Measurements from ENCODE around the gene CHPF2. TPM values are rescaled to one million over a fixed set of nuclear protein-coding genes. Genes with fewer than 3 reads are reported as not detected.

CHPF2 gene
- total RNA-seq, 1 donor: 83.2 TPM

DNA sequence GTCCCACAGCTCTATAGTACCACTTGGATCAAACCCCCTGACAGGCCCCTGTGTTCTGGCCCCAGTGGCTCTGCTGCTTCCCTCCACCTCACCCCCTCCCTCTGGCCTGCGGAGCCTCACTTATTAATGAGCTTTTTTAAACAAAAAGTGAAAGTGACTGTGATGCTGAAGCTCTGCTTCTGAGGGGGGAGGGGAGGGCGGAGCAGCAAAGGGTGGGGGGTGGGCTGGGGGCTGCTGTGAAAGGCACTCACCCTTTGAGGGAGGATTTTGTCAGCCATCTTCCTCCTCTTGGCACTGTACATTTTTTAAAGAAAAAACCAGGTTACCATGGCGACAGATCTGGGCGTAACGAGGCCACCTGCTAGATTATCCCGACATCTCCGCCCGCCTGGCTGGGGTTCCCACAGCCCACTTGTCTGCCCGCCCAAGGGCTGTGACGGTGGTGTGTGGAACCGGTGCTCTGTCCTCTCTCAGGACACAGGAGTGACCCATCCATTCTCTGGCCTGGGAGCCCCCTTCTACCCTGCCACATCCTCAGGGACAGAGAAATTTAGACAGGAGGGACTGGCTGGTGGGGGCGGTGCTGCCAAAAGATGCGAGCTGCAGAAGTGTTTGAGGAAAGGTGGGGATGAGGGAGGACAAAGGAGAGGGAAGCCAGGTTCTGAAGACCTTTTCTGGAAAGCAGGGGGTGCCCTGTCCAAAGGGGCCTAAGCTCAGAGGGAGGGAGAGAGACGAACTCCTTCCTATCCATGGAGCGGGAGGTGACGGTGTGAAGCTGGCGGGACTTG, 11.3 kb downstream of the CHPF2 start:
- H3K36me3 ChIP-seq (ENCODE audit: insufficient read depth, low read length): peaks cover 44% of the 10 kb centered on the region
- H3K4me2 ChIP-seq (ENCODE audit: insufficient read depth, low read length): no peak overlapping the region
- H3K27me3 ChIP-seq (ENCODE audit: insufficient read depth, low read length): no peaks in the 10 kb centered on the region
- no peak for TF ChIP-seq CTCF (IDR thresholded peaks at IDR 0.05; ENCODE audit: extremely low read depth, low read depth, low read length)
- H3K27ac ChIP-seq (ENCODE audit: low read depth, low read length): no peak overlapping the region
- no peak overlapping the region for H3K4me3 ChIP-seq (ENCODE audit: insufficient read depth, low read length)
- H3K79me2 ChIP-seq (ENCODE audit: insufficient read depth, low read length): peaks cover 30% of the 10 kb centered on the region
- H3K9me3 ChIP-seq (ENCODE audit: low read depth, low read length): no peaks in the 10 kb centered on the region
- peaks cover 33% of the 10 kb centered on the region for H3K4me1 ChIP-seq (ENCODE audit: insufficient read depth, low read length)
- no peak overlapping the region for H2AFZ ChIP-seq (ENCODE audit: low read length)
- peaks cover 48% of the 10 kb centered on the region for H4K20me1 ChIP-seq (ENCODE audit: insufficient read depth, low read length)
- DNase-seq (ENCODE audit: insufficient read length, low spot score, missing footprints): peak; percentile 86

- H3K79me2 ChIP-seq (ENCODE audit: insufficient read depth, low read length): peaks cover 23% of the 10 kb centered on the region
- H4K20me1 ChIP-seq (ENCODE audit: insufficient read depth, low read length): peaks cover 41% of the 10 kb centered on the region
- peaks cover 35% of the 10 kb centered on the region for H3K4me1 ChIP-seq (ENCODE audit: insufficient read depth, low read length)
- H3K27me3 ChIP-seq (ENCODE audit: insufficient read depth, low read length): no peaks in the 10 kb centered on the region
- DNase-seq (ENCODE audit: insufficient read length, low spot score, missing footprints): peak; percentile 98
- no peak overlapping the region for H3K4me3 ChIP-seq (ENCODE audit: insufficient read depth, low read length)
- TF ChIP-seq CTCF (IDR thresholded peaks at IDR 0.05; ENCODE audit: extremely low read depth, low read depth, low read length): peak; percentile 96
- peaks cover 37% of the 10 kb centered on the region for H3K36me3 ChIP-seq (ENCODE audit: insufficient read depth, low read length)
- no peaks in the 10 kb centered on the region for H3K9me3 ChIP-seq (ENCODE audit: low read depth, low read length)
- H3K4me2 ChIP-seq (ENCODE audit: insufficient read depth, low read length): peak overlapping the region; percentile 67
- no peak overlapping the region for H3K27ac ChIP-seq (ENCODE audit: low read depth, low read length)
- no peak overlapping the region for H2AFZ ChIP-seq (ENCODE audit: low read length)
Measured at GRCh38 chr7:151244196-151244840, 12.0 kb downstream of the CHPF2 start.

DNA sequence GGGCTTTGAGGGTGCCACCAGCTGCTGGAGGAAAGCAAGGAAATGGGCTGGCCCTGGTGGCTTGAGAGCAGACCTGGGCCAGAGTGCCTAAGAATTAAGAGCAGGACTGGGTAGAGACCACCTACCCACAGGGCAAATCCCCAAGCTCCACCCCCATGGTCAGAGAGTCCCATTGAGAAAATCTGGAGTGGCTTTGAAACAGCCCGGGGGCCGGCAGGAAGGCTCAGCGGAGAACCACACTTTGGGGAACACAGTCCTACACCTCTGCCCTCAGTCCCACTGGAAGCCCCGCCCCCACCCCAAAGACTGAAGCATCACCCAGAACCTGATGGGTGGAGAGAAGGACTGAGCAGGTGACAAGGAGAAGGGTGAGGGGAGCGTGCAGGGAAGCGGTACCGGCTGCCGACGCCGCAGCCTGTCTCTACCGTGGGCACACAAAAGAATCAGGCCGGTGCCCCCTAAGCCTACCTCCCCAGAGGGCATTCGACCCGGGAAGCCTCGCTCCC, 12.6 kb downstream of the CHPF2 start:
- H3K4me3 ChIP-seq (ENCODE audit: insufficient read depth, low read length): peak overlapping the region; percentile 59
- peak overlapping the region; percentile 67 for H3K4me2 ChIP-seq (ENCODE audit: insufficient read depth, low read length)
- peaks cover 37% of the 10 kb centered on the region for H4K20me1 ChIP-seq (ENCODE audit: insufficient read depth, low read length)
- H3K27ac ChIP-seq (ENCODE audit: low read depth, low read length): no peak overlapping the region
- peaks cover 18% of the 10 kb centered on the region for H3K79me2 ChIP-seq (ENCODE audit: insufficient read depth, low read length)
- no peaks in the 10 kb centered on the region for H3K9me3 ChIP-seq (ENCODE audit: low read depth, low read length)
- H3K36me3 ChIP-seq (ENCODE audit: insufficient read depth, low read length): peaks cover 32% of the 10 kb centered on the region
- peaks cover 39% of the 10 kb centered on the region for H3K4me1 ChIP-seq (ENCODE audit: insufficient read depth, low read length)
- no peaks in the 10 kb centered on the region for H3K27me3 ChIP-seq (ENCODE audit: insufficient read depth, low read length)
- no peak for TF ChIP-seq CTCF (IDR thresholded peaks at IDR 0.05; ENCODE audit: extremely low read depth, low read depth, low read length)
- H2AFZ ChIP-seq (ENCODE audit: low read length): no peak overlapping the region
- peak; percentile 85 for DNase-seq (ENCODE audit: insufficient read length, low spot score, missing footprints)
